GM19452 (cell line): ENCODE results near the gene PID1.

ENCODE experiments used
- ATAC-seq: cut with Tn5 transposase; IDR thresholded peaks from one replicate; pipeline ENCODE4 v1.9.1; 2021; ENCODE audit not compliant: unreplicated experiment

Gene PID1

DNA sequence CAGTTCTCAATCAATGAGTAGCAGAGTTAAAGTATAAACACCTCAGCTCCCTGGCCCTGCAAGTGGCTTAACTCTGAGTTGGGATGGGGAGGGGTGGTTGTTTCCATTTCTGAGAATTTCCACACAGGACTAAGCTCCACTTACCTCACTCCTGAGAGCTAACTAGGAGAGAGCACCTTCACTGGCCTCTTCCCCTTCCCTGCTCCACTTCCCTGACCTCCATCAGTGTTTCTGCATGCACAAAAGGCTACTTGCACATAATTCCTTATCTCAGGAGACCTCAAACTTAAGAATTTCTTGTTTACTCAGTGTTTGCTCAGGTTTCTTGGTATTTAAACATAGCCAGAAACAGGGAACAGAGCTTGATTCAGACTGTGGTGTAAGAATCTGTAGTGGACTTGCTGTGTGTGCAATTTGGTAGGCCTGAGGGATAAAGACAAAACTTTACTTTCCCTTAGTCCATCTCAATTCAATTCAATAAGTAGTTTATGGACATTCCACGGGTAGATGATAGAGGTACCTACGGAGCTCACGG, 97.2 kb downstream of the PID1 start:
- ATAC-seq, result no peak

DNA sequence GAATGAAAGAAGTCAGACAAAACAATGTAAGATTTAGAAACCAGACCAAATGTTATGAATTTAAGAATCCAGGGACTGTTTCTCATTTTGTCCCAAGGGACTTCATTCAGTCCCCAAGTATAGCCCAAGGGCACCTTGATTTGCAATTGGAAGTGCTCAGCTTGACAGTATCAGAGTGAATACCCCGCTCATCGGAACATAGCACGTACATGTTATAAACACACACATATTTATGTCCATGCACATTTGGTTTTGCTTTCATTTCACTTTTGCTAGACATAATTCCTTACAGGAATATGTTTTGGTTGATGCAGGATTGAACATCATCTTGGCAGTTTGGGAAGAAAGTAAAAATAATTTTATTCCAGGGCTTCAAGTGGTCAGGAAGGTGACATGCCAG, 100.2 kb downstream of the PID1 start:
- ATAC-seq, result no peak

GRCh38 chr2:229170171-229170570, 100.9 kb downstream of the PID1 start:
- ATAC-seq, result no peak

DNA sequence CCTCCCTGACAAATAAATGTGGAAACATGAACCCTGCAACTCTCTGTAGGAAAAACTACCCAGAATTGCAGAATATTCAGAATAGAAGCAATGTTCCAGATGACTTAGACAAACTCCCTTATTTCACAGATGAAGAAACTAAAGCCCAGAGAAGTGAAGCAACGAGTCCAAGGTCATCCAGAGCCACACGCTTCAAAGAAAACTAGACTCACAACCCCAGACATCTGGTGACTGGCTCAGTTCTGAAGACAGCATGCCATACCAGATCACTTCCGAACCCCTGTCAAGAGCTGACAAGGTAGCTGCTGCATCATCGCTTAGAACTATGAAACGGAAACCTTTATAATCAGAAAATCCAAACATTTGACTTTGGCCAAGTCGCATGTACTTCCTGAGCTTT, 101.3 kb downstream of the PID1 start:
- ATAC-seq, result no peak

DNA sequence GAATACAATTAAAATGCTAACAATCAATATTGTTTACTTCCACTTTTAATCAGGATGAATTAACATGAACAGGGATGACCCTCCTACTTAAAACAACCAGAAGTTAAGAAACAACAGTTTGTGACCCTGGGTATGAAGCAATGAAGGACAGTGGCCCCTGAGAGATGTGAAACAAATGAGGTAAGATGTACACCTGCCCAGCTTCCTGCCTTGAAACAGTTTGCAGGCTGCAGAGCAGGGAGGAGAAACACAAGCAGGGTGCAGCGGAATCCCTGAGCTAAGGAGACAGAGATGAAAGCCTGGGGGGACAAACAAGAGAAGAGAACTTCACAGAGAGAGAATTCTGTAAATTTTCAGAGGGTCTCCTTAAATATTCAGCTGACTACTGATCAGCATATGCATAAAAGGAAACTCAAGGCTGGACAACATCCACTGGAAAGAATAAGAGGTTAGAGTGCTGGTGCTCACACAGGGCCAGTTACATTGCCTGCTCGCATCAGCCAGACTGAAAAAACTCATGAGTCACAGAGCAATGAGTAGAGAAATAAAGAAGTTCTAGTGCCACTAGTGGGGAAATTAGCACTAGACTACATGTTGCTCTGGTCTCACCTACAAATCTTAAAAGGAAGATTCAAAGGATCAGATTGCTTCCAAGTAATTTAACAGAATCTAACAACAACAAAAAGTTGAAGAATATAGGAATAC, 106.4 kb downstream of the PID1 start:
- ATAC-seq, result no peak

DNA sequence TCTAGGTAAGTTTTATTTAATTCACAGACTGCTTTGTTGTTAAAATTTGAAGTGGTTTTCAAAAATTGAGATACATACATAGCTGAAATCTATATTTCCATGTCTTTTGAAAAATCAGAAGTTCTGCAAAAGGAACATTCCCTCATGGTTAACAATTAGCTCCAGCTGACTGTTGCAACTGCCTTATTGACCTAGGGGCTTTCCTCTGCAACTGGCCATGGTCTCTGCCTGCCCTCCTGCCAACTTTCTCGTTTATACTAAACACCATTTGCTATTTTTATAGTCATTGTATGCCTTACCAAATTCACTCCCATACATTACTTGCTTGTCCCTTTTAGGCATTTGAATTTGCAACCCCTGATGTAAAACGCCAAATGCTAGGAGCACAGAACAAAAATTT, 107.2 kb downstream of the PID1 start:
- no peak for ATAC-seq

DNA sequence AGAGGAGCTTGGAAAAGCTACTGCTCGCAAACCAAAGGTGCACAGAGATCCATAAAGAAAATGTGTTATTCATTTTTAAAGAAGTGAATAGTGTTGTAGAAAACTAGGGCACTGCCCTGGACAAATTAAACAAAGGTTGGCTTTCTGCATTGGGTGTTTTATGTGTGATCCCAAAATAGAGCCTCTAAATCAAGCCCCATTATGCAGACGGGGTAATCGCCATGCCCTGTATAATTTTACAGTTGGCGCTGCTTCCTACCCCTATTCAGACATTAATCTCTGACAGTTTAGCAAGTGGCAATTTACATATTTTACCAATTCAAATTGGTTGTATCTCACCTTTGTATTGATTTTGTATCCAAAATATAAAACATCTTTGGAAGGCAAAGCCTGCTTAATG, 109.1 kb downstream of the PID1 start:
- no peak for ATAC-seq

DNA sequence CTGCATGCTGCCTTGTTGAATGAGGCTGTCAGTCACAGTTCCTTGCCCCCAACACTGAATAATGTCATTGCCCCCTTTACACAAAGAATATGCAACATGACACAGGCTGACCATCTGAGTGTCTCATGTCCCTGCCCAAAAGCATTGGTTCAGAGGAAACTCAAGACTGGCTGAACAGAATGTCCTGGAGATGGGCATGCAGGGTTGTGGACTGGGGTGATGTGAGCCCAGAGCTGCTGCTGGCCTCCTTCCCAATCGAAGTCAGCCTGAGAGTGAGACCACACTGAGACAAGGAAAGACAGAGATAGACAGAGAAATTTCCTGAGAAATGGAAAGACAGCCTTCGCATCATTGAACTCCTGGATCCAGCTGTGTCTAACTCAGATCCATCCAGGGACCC, 110.1 kb downstream of the PID1 start:
- ATAC-seq, result no peak

- ATAC-seq, result no peak
Observed at GRCh38 chr2:229160180-229160579, 110.9 kb downstream of the PID1 start.

DNA sequence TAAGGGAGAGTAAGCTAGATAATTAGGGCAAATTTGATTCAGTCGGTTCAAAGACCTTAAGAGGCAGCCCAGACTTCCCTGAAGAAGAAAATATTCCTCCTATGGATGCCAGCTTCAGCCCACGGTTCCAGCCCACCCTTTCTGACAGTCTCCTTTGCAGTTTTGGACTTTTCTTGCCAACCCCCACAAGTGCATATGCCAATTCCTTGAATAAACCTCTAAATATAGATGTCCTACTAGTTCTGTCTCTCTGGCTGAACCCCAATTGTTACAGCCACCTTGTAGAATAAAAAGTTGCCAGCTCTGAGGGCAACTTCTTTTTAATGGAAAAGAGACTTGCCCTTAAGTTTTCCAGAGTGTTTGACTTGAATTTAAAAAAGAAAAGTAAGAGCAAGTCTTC, 111.7 kb downstream of the PID1 start:
- ATAC-seq, result no peak

DNA sequence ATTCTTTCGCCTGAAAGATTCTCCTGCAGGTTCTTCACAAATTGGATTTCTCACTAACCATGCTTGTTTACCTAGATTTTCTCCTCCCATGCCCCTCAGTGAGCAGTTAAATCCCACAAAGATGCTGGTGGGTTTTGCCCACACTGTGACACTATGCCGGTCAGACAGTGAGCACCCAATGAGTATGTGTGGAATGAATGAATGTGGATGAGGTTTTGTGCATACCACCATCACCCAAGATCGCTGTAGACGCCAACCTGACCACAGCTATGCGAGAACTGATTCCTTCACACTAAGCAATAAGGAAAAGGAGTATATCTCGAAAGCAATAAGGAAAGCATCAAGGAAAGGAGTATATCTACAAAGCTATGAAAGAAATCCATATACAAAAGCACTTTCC, 116.7 kb downstream of the PID1 start:
- no peak for ATAC-seq

GRCh38 chr2:229153951-229154350, 117.1 kb downstream of the PID1 start:
- no peak for ATAC-seq

DNA sequence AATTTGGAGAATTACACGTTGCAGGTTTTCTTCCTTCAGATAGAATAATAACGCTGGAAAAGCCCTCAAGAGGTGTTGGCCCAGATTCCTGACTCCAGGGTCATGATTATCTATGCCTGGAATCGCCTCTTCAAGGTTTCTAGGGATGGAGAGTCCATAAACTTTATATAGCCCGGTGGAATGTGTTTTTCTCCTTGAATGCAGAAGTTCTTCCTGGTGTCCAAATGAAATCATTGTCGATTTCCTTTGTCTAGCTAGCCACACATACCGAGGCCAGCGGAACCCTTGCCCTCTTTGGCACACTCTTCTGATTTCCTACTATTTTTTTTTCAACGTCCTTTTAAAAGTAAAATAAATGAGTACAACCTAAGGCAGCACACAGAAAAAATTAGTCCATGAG, 117.8 kb downstream of the PID1 start:
- ATAC-seq, result no peak

- ATAC-seq, result no peak
Observed at GRCh38 chr2:229152674-229153073, 118.4 kb downstream of the PID1 start.

- no peak for ATAC-seq
Observed at GRCh38 chr2:229150317-229150716, 120.8 kb downstream of the PID1 start.

DNA sequence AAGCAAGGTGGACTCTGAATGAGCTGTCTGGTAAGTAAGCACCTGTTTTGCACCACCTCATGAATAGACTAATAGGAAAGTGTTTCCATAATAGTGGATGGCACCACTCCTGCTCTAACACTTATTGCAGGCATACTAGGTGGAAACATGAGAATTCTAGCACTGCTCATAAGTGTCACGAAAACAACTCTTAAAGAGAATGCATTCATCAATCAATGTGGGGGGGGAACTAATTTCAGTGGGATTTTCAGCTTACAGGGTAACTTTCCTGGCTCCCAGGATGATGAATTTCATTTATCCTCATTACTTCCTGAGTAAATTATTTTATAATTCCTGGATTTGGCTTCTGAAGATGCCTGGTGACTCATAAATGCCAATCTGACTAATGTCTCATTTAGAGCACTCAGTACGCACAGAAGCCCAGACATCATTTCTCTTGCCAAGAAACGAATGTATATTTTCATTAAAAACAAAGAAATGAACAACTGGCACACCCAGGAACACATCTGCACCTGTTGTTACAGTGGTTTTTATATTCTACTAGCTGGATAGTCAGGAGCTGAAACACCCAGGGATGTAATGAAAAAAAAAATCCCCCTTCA, 129.6 kb downstream of the PID1 start:
- no peak for ATAC-seq

DNA sequence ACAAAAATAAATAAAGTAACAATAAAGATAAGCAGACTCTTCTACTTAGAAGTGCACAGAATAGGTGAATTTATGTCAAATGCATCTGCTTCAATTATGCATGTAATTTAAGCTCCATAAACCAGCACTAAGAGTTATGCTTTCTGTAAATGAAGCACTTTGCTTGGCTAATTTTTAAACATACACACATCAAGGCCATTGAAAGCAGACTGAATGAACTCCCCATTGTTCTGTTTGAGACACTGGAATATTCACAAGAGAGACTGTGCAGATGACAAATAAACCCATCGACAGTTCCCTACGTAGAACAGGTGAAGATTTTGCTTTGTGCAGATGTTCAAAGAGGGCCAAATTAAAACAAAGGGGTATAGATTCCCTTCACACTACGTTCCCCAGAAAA, 133.4 kb downstream of the PID1 start:
- ATAC-seq, result no peak

DNA sequence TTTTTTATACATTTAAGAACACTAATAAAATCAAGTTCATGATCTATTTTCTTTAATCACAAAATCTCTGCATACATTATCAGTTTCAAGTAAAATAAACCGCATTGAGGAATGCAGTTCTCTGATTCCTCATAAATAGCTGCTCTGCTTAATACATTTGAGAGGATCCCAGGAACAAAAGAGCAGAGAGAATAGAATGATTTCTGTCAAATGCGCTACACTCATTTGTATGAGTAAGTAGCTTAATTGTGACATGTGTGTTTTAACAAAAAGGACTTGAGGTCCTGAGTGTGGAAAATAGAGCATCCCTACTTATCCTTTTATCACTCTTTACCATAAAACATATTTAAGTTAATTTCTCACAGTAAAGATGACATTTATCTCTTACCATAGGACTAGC, 134.0 kb downstream of the PID1 start:
- ATAC-seq, result no peak

GRCh38 chr2:229133155-229133772, 137.8 kb downstream of the PID1 start:
- no peak for ATAC-seq

GRCh38 chr2:229132236-229132635, 138.9 kb downstream of the PID1 start:
- ATAC-seq, result no peak

DNA sequence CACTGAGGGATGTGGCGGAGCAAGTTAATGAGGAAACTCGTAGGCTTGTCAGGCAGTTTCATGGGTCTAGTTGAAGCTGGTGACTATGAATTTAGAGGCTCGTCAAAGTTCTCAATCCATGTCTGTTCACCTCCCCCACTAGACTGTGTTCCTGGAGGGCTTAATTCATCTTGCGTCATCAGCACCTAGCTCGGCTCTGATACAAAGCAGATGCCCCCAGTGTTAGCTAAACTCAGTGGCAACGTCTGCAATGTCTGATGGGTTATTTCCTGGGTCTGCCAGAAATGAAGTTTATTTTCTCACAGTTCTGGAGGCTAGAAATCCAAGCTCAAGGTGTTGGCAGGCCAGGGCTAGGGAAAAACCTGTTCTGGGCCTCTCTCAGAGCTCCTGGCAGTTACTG, 140.6 kb downstream of the PID1 start:
- ATAC-seq, result no peak

DNA sequence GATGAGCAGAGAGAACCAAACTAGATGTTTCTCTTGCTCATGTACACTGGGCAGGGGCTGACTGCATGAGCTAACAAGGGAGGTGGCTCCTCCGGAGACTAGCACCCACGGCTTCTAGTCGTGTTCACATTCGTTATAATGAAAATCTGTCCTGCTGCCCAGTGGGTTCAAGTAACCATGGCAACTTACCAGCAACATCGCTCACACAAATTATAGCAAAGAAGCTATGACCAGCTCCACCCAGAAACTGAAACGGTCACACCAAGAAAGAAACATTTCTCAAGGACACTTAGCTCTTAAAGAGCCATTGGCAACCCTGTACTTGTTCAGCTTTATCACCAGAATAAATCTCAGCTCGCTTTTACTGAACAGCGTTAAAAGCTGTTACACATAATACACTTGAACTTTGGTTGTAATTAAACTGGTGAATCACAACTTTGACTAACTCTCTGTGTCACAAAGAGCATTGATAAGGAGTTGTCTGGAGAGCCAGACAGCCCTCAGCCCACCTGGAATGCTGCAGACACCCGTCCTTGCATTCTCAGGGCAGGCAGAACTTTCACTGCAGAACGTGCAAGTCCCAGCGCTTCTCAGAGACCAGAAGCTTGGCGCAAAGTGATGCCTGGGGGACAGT, 141.2 kb downstream of the PID1 start:
- no peak for ATAC-seq
